SK-N-SH treated with all-trans-retinoic acid at 6 μM for 48 hours (cell line): ENCODE measurements around the gene TACC3.

Experiments
- ATAC-seq: fragments of 200-7000 bp; cut with Tn5 transposase; 3 replicates; pipeline ENCODE4 v1.9.1; 2020; ENCODE audit warnings: mild to moderate bottlenecking, moderate library complexity
- ARNTL ChIP-seq: fragments of 450-650 bp; formaldehyde crosslinking; IDR thresholded peaks from 2 replicates; pipeline ENCODE4 v1.5.0; 2020; ENCODE audit warnings: low read depth, mild to moderate bottlenecking, moderate library complexity, borderline replicate concordance
- BACH2 ChIP-seq: fragments of 250-450 bp; sonication (Bioruptor Pico); IDR thresholded peaks from 2 replicates; pipeline ENCODE4 v1.9.0; 2021; ENCODE audit warnings: mild to moderate bottlenecking, borderline replicate concordance
- CREB5 ChIP-seq: fragments of 250-450 bp; sonication (Bioruptor Pico); IDR thresholded peaks from 2 replicates; pipeline ENCODE4 v1.5.1; 2020; ENCODE audit warnings: low read depth, mild to moderate bottlenecking, moderate library complexity
- CSDC2 ChIP-seq: fragments of 250-450 bp; sonication (Bioruptor Pico); IDR thresholded peaks from 2 replicates; pipeline ENCODE4 v1.5.0; 2020; ENCODE audit warnings: mild to moderate bottlenecking, moderate library complexity
- CSRNP3 ChIP-seq: fragments of 250-450 bp; sonication (Bioruptor Pico); IDR thresholded peaks from 2 replicates; pipeline ENCODE4 v1.5.1; 2021; ENCODE audit warnings: mild to moderate bottlenecking, moderate library complexity
- ESRRG ChIP-seq: fragments of 250-450 bp; sonication (Bioruptor Pico); IDR thresholded peaks from 2 replicates; pipeline ENCODE4 v1.6.1; 2021; ENCODE audit warnings: mild to moderate bottlenecking
- GLIS3 ChIP-seq: fragments of 250-450 bp; sonication (Bioruptor Pico); IDR thresholded peaks from 2 replicates; pipeline ENCODE4 v1.5.0; 2020; ENCODE audit warnings: mild to moderate bottlenecking, moderate library complexity
- ISL1 ChIP-seq: fragments of 250-450 bp; sonication (Bioruptor Pico); IDR thresholded peaks from 2 replicates; pipeline ENCODE4 v2.1.2; 2022; ENCODE audit warnings: mild to moderate bottlenecking, moderate library complexity
- OSR1 ChIP-seq: fragments of 250-450 bp; sonication (Bioruptor Pico); IDR thresholded peaks from 2 replicates; pipeline ENCODE4 v1.8.0; 2022; ENCODE audit warnings: moderate library complexity, mild to moderate bottlenecking, inconsistent platforms
- PATZ1 ChIP-seq: fragments of 250-450 bp; sonication (Bioruptor Pico); IDR thresholded peaks from 2 replicates; pipeline ENCODE4 v1.8.0; 2020; ENCODE audit warnings: mild to moderate bottlenecking, moderate library complexity, borderline replicate concordance
- POU6F1 ChIP-seq: fragments of 250-450 bp; sonication (Bioruptor Pico); IDR thresholded peaks from 2 replicates; pipeline ENCODE4 v1.8.0; 2021; ENCODE audit warnings: low read depth, mild to moderate bottlenecking, moderate library complexity, borderline replicate concordance
- PPARA ChIP-seq: fragments of 250-450 bp; sonication (Bioruptor Pico); IDR thresholded peaks from 2 replicates; pipeline ENCODE4 v1.5.0; 2020; ENCODE audit warnings: mild to moderate bottlenecking, borderline replicate concordance
- RARB ChIP-seq: fragments of 250-450 bp; sonication (Bioruptor Pico); IDR thresholded peaks from 2 replicates; pipeline ENCODE4 v1.8.0; 2021; ENCODE audit warnings: mild to moderate bottlenecking, moderate library complexity
- SNAI2 ChIP-seq: fragments of 250-450 bp; sonication (Bioruptor Pico); IDR thresholded peaks from 2 replicates; pipeline ENCODE4 v1.5.0; 2020; ENCODE audit warnings: mild to moderate bottlenecking, moderate library complexity
- TCF4 ChIP-seq: fragments of 250-450 bp; sonication (Bioruptor Pico); IDR thresholded peaks from 2 replicates; pipeline ENCODE4 v1.8.0; 2021; ENCODE audit warnings: mild to moderate bottlenecking, moderate library complexity, borderline replicate concordance
- TOX ChIP-seq: fragments of 250-450 bp; sonication (Bioruptor Pico); IDR thresholded peaks from 2 replicates; pipeline ENCODE4 v1.8.0; 2021; ENCODE audit warnings: mild to moderate bottlenecking, moderate library complexity, borderline replicate concordance
- TSHZ2 ChIP-seq: fragments of 250-450 bp; sonication (Bioruptor Pico); IDR thresholded peaks from 2 replicates; pipeline ENCODE4 v1.5.0; 2020; ENCODE audit warnings: mild to moderate bottlenecking, moderate library complexity
- ZC3H10 ChIP-seq: fragments of 250-450 bp; sonication (Bioruptor Pico); IDR thresholded peaks from 2 replicates; pipeline ENCODE4 v1.5.1; 2021; ENCODE audit warnings: mild to moderate bottlenecking, moderate library complexity
- ZFP3 ChIP-seq: fragments of 250-450 bp; sonication (Bioruptor Pico); IDR thresholded peaks from 2 replicates; pipeline ENCODE4 v1.5.0; 2020; ENCODE audit warnings: mild to moderate bottlenecking, moderate library complexity
- ZFP30 ChIP-seq: fragments of 450-650 bp; formaldehyde crosslinking; IDR thresholded peaks from 2 replicates; pipeline ENCODE4 v1.5.0; 2022; ENCODE audit warnings: mild to moderate bottlenecking, moderate library complexity
- ZNF565 ChIP-seq: fragments of 450-650 bp; formaldehyde crosslinking; conservative IDR thresholded peaks from 2 replicates; pipeline ENCODE4 v1.5.0; 2020; ENCODE audit warnings: low read depth, mild to moderate bottlenecking, moderate library complexity
- ZNF70 ChIP-seq: fragments of 450-650 bp; formaldehyde crosslinking; IDR thresholded peaks from 2 replicates; pipeline ENCODE4 v1.5.0; 2020; ENCODE audit warnings: mild to moderate bottlenecking, moderate library complexity
- ZNF8 ChIP-seq: fragments of 450-650 bp; formaldehyde crosslinking; IDR thresholded peaks from 2 replicates; pipeline ENCODE4 v1.5.0; 2020; ENCODE audit warnings: mild to moderate bottlenecking, moderate library complexity

TACC3 gene

GRCh38 chr4:1783970-1784369 lies 62.6 kb downstream of the TACC3 start:
- no peak for ATAC-seq

GRCh38 chr4:1784395-1784788 lies 63.1 kb downstream of the TACC3 start:
- TF ChIP-seq TOX (CRISPR knock-in tag) (no peak), ESRRG (CRISPR knock-in tag) (no peak)
- ATAC-seq = no peak

More at GRCh38 chr4:1783970-1784369, 62.6 kb downstream of the TACC3 start:
- no peak for TF ChIP-seq OSR1
- no peak for TF ChIP-seq ARNTL (CRISPR knock-in tag)
- no peak for TF ChIP-seq ZFP30 (CRISPR knock-in tag)
- no peak for TF ChIP-seq TOX (CRISPR knock-in tag)
- no peak for TF ChIP-seq ZNF8 (CRISPR knock-in tag)
- TF ChIP-seq ZNF70 (CRISPR knock-in tag) = no peak
- TF ChIP-seq CSRNP3 (CRISPR knock-in tag) = no peak
- no peak for TF ChIP-seq GLIS3 (CRISPR knock-in tag)
- TF ChIP-seq ZC3H10 (CRISPR knock-in tag) = no peak
- no peak for TF ChIP-seq SNAI2 (CRISPR knock-in tag)
- no peak for TF ChIP-seq ISL1 (CRISPR knock-in tag)
- TF ChIP-seq CREB5 = no peak
- TF ChIP-seq ZFP3 (CRISPR knock-in tag) = no peak
- no peak for TF ChIP-seq CSDC2 (CRISPR knock-in tag)
- TF ChIP-seq POU6F1 (CRISPR knock-in tag) = no peak
- TF ChIP-seq PPARA (CRISPR knock-in tag) = no peak
- no peak for TF ChIP-seq TSHZ2 (CRISPR knock-in tag)

GRCh38 chr4:1784789-1785591 lies 63.7 kb downstream of the TACC3 start:
- TF ChIP-seq PATZ1 (CRISPR knock-in tag) (no peak), ZFP3 (CRISPR knock-in tag) (no peak), ZFP30 (CRISPR knock-in tag) (no peak), TSHZ2 (CRISPR knock-in tag) (no peak), CSDC2 (CRISPR knock-in tag) (no peak), ARNTL (CRISPR knock-in tag) (no peak), SNAI2 (CRISPR knock-in tag) (no peak), ZNF8 (CRISPR knock-in tag) (no peak), TCF4 (CRISPR knock-in tag) (no peak), ZNF565 (CRISPR knock-in tag) (no peak), GLIS3 (CRISPR knock-in tag) (no peak), RARB (no peak), ZNF70 (CRISPR knock-in tag) (no peak), BACH2 (CRISPR knock-in tag) (no peak), OSR1 (no peak), TOX (CRISPR knock-in tag) (no peak), ZC3H10 (CRISPR knock-in tag) (no peak), ISL1 (CRISPR knock-in tag) (no peak), ESRRG (CRISPR knock-in tag) (no peak)
- TF ChIP-seq, all 23 proteins: peak for 0
- ATAC-seq = peak; percentile 56
